HEK293T (cell line): ENCODE measurements around the gene MANEA.
"Not testable (repeated sequence)": the region's sequence is repeated elsewhere in the genome, so short reads cannot be mapped to it uniquely, and the experiment has no call there.

ENCODE experiments used
- CTCF ChIA-PET: fragments of 350-600 bp; formaldehyde crosslinking; extraction: SDS; loops from one replicate; lab custom pipeline; 2021; ENCODE audit warnings: antibody characterized with exemption, inconsistent platforms; lab: Yijun Ruan, JAX
- POLR2A ChIA-PET: fragments of 350-600 bp; formaldehyde crosslinking; extraction: SDS; loops from one replicate; lab custom pipeline; 2020; ENCODE audit warnings: antibody characterized with exemption, inconsistent platforms; lab: Yijun Ruan, JAX
- DNase-seq: peaks from one replicate; pipeline ENCODE4 v3.0.0; 2012; ENCODE audit warnings: mixed read lengths; ENCODE audit errors: extremely low spot score
- ARNT ChIP-seq: fragments of 450-650 bp; IDR thresholded peaks from 2 replicates; pipeline ENCODE4 v1.6.1; 2017; ENCODE audit warnings: mild to moderate bottlenecking
- BHLHE40 ChIP-seq: fragments of 450-650 bp; IDR thresholded peaks from 2 replicates; pipeline ENCODE4 v1.6.1; 2016; ENCODE audit warnings: mild to moderate bottlenecking, moderate library complexity, borderline replicate concordance
- CTBP1 ChIP-seq: fragments of 450-650 bp; IDR thresholded peaks from 2 replicates; pipeline ENCODE4 v1.6.1; 2016; ENCODE audit warnings: borderline replicate concordance
- ELF4 ChIP-seq: fragments of 450-650 bp; IDR thresholded peaks from 2 replicates; pipeline ENCODE4 v1.6.1; 2017; ENCODE audit warnings: antibody characterized with exemption
- FOXA1 ChIP-seq: fragments of 450-650 bp; IDR thresholded peaks from 2 replicates; pipeline ENCODE4 v1.6.1; 2016; ENCODE audit warnings: mild to moderate bottlenecking
- FOXK2 ChIP-seq: fragments of 450-650 bp; IDR thresholded peaks from 2 replicates; pipeline ENCODE4 v1.6.1; 2016; ENCODE audit warnings: mild to moderate bottlenecking
- FOXM1 ChIP-seq: fragments of 450-650 bp; IDR thresholded peaks from 2 replicates; pipeline ENCODE4 v1.6.1; 2017; ENCODE audit warnings: mild to moderate bottlenecking, borderline replicate concordance
- HDGF ChIP-seq: fragments of 450-650 bp; IDR thresholded peaks from 2 replicates; pipeline ENCODE4 v1.6.1; 2017; ENCODE audit warnings: antibody characterized with exemption, borderline replicate concordance
- L3MBTL2 ChIP-seq: fragments of 450-650 bp; conservative IDR thresholded peaks from 2 replicates; pipeline ENCODE4 v1.6.1; 2016; ENCODE audit warnings: mild to moderate bottlenecking
- LEF1 ChIP-seq: fragments of 450-650 bp; IDR thresholded peaks from 2 replicates; pipeline ENCODE4 v1.6.1; 2017; ENCODE audit warnings: mild to moderate bottlenecking, borderline replicate concordance
- NFRKB ChIP-seq: fragments of 450-650 bp; IDR thresholded peaks from 2 replicates; pipeline ENCODE4 v1.6.1; 2016; ENCODE audit warnings: mild to moderate bottlenecking, moderate library complexity
- SP1 ChIP-seq: fragments of 450-650 bp; IDR thresholded peaks from 2 replicates; pipeline ENCODE4 v1.6.1; 2017
- SUZ12 ChIP-seq: fragments of 450-650 bp; IDR thresholded peaks from 2 replicates; pipeline ENCODE4 v1.6.1; 2016; ENCODE audit warnings: mild to moderate bottlenecking
- TARDBP ChIP-seq: fragments of 450-650 bp; IDR thresholded peaks from 2 replicates; pipeline ENCODE4 v1.6.1; 2016
- ZNF384 ChIP-seq: fragments of 450-650 bp; IDR thresholded peaks from 2 replicates; pipeline ENCODE4 v1.6.1; 2016
- TF ChIP-seq, protein P1 (sequence below): fragments of 450-650 bp; IDR thresholded peaks from 2 replicates; pipeline ENCODE4 v1.6.1; 2016

The MANEA gene

DNA sequence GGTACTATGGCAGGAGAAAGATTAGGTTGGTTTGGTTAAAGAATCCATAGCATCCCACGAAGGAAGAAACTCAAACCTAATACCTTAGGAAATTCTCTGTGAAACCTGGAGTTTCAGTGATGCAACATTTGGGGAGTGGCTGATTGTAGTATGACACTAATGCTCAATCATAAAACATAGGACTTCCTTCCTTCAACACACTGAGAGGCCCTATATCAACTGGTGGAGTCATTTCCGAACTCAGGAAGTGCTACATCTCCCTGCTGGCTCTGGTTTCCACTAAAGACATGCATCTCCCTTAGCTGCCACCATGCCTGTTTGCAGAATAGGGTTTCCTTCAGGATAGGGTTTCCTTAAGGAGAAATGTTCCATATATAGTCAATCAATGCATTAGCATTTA lies 5.2 kb upstream of the MANEA start:
- CTCF ChIA-PET, result no interaction called here
- TF ChIP-seq BHLHE40 (no peak), SUZ12 (no peak), CTBP1 (no peak), ARNT (no peak), L3MBTL2 (no peak), NFRKB (no peak), FOXM1 (no peak), FOXA1 (no peak), ZNF384 (no peak), ELF4 (no peak), TARDBP (no peak), FOXK2 (no peak), SP1 (no peak), HDGF (no peak), LEF1 (no peak)
- TF ChIP-seq, protein P1, sequence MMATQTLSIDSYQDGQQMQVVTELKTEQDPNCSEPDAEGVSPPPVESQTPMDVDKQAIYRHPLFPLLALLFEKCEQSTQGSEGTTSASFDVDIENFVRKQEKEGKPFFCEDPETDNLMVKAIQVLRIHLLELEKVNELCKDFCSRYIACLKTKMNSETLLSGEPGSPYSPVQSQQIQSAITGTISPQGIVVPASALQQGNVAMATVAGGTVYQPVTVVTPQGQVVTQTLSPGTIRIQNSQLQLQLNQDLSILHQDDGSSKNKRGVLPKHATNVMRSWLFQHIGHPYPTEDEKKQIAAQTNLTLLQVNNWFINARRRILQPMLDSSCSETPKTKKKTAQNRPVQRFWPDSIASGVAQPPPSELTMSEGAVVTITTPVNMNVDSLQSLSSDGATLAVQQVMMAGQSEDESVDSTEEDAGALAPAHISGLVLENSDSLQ, result no peak
- DNase-seq, result no peak
- POLR2A ChIA-PET, result no interaction called here

DNA sequence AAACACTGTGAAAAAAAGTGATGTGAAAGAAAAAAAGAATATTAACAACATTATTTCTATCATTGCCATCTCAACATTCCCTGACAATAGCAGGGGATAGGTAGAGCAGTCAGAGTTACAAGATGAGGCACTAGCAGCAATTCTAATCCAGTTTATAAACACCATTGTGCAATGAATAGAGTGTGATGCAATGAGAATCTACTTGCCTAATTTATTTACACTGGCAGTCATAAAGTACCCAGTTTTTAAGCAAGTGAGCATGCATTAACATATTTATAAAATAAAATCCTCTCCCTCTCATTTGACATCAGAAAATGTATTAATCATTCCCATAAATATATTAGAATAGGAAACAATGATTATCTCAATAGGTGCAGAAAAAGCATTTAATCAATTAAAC lies 2.5 kb upstream of the MANEA start:
- TF ChIP-seq, protein P1, result peak; percentile 84; the same call in 1 of the 2 replicates
- TF ChIP-seq ARNT, result no peak
- ChIA-PET POLR2A (no interaction called here), CTCF (no interaction called here)
- DNase-seq, result no peak

DNA sequence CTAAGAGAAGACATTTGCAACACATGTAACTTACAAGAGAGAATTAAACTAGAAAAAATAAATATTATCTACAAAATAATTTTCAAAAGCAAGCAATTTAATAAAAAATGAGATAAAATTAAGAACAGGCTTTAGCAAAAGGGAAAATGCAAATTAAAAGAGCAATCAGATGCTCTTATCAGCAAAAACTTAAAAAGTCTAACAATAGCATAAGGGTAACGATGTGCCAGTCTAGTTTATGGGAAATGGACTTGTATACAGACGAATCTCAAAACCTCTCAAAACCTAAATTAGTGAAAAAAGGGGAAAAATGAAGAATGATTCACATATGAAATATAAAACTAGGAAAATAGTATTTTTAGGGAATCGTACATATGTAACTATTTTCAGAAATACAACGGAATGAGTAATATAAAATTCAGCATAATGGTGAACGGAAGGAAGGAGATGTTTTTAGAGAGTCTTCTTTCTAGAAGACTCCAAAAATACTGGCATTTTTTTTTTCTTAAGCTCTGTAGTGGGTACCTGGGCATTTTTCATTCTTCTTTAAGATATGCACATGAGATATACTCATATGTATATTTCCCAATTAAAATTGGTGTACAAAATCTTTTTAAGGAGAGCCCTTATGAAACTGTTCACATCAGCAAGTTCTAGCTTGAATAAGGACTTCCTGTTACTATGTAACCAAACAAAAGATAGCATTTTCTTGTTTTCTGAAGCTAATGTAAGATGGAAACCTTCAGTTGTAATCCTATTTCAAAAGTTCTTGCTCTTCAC lies 927 bp upstream of the MANEA start:
- CTCF ChIA-PET, result no interaction called here

DNA sequence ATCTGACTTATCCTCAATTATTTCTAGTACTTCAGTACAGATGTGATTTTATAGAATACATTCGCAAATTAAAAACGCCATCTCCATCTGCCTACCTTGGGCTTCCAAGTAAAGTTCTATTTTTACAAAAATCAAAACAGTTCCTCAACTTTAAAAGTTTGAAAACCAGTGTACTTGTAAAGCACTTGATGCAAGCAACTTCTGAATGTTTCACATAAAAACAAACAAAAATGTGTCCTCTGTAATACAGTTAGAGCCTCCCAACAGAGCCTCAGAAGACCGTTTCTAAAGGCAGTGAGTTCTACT lies 384 bp upstream of the MANEA start:
- DNase-seq, result no peak
- no peak for TF ChIP-seq NFRKB
- no peak for TF ChIP-seq CTBP1
- TF ChIP-seq SUZ12, result no peak
- TF ChIP-seq ELF4, result no peak
- TF ChIP-seq LEF1, result no peak
- no peak for TF ChIP-seq BHLHE40
- TF ChIP-seq FOXA1, result no peak
- TF ChIP-seq FOXK2, result no peak
- no peak for TF ChIP-seq HDGF
- no peak for TF ChIP-seq L3MBTL2
- no peak for TF ChIP-seq FOXM1
- ChIA-PET CTCF (no interaction called here), POLR2A (no interaction called here)

More for the DNA sequence above, 927 bp upstream of the MANEA start:
- TF ChIP-seq FOXK2, result no peak
- TF ChIP-seq, protein P1, result peak; percentile 51
- DNase-seq, result no peak
- POLR2A ChIA-PET, result no interaction called here

DNA sequence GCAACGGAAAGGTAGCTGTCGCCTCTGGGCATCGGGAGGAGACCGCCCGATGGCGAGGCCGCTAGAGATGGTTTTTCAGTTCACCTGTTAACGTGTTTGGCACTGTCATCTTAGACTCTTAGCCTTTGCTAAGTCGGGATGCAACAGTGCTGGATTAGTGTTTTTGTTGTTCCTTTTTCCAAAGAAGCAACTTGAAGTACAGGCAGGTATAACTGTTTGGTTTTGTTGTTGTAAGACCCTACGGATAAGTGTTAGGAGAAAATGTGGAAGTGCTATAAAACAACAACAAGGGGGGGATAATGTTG lies 723 bp downstream of the MANEA start:
- CTCF ChIA-PET, result no interaction called here
- POLR2A ChIA-PET, result interaction anchor here (0.6 kb wide), 1 partner anchor 9 kb away, joined by 4 read pairs; no protein-coding TSS in a partner anchor
- TF ChIP-seq, protein P1, result no peak
- TF ChIP-seq BHLHE40 (no peak), HDGF (no peak), ZNF384 (no peak), TARDBP (no peak), ARNT (no peak)
- peak; percentile 17 for DNase-seq

DNA sequence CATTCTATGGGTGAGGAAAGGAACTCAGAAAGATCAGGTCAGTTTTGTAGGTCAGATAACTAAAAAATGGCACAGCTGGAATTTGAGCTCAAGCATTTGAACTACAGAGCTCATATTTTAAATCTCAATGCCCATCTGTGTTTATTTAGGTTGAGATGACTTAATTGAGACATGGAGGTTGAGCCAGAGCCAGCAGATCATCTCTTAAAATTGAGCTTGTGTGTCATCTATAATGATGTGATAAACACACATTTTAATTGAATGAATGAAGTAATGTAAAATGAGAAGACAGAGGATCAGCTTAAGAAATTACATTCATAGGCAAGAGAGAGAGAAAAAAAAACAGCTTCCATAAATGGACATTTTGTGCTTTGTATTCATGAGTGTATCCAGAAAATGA lies 3.7 kb downstream of the MANEA start:
- TF ChIP-seq SP1 (no peak), LEF1 (no peak), TARDBP (no peak), ARNT (no peak), FOXK2 (no peak), HDGF (no peak), CTBP1 (no peak), NFRKB (no peak), ZNF384 (no peak), FOXM1 (no peak), BHLHE40 (no peak), L3MBTL2 (no peak), ELF4 (no peak), SUZ12 (no peak), FOXA1 (no peak)
- TF ChIP-seq, protein P1, result no peak
- DNase-seq, result no peak
- ChIA-PET POLR2A (no interaction called here), CTCF (no interaction called here)

DNA sequence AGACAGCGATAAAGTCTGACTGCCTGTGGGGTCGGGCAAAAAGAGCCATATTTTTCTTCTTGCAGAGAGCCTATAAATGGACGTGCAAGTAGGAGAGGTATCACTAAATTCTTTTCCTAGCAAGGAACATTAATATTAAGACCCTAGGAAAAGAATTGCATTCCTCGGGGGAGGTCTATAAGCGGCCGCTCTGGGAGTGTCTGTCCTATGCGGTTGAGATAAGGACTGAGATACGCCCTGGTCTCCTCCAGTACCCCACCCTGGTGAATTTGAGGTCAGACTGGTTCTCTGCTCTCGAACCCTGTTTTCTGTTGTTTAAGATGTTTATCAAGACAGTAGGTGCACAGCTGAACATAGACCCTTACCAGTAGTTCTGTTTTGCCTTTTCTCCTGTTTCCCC lies 6.9 kb downstream of the MANEA start:
- DNase-seq, POLR2A ChIA-PET, CTCF ChIA-PET: not testable (repeated sequence)
